Brain pericyte (primary cell): ENCODE data around the gene LAG3.
"Not testable (repeated sequence)": the region's sequence is repeated elsewhere in the genome, so short reads cannot be mapped to it uniquely, and the experiment has no call there.

Source experiments
- DNase-seq: peaks from one replicate; pipeline ENCODE4 v3.0.0-alpha.2; 2012; ENCODE audit warnings: low read depth, low spot score

LAG3 gene

GRCh38 chr12:6772331-6772695 is at the start of gene LAG3:
LAG3 (plus strand) TSS chr12:6772520; CDS start chr12:6772853, 333 bp downstream.
- DNase-seq: no peak

GRCh38 chr12:6722863-6723262 is 49.5 kb upstream of the LAG3 start:
- no peak for DNase-seq

DNA sequence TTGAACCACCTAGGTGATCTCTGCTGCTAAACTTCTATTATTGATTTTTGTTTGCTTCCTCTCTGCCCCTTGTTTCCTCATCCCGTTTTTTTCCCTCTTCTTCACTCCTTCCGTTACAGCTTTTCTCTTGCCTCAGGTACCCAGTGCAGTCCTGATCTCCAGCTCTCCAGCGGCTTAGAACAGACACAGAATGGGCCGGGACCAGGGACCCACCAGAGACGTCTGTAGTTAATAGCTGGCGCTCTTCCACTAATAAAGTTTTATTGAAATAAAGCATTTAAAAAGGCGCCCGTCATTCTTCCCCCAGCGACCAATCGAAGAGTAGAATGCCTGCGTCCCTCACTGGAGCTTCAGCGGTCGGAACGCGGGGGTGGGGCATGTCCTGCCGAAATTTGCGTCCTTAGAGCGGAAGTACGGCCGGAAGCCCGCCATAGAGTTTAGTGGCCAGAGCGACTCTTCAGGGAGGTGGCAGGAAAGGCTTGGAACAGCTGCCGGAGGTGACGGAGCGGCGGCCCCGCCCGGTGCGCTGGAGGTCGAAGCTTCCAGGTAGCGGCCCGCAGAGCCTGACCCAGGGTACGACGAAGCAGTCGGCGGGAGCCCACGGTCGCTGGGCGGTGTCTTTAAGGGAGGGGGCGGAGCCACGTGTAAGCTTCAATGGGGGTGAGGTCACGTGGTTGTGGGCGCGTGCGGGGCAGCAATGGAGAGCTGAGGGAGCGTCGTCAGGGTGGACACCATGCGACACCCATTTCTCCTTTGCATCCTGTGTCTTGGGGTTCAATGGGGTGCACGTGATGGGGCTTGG is 48.5 kb upstream of the LAG3 start, which contains the start of gene COPS7A:
COPS7A (plus strand) TSS at position 440 of the 802 bp plus-strand sequence. CDS start 611 bp downstream, outside the sequence.
- peak; percentile 91 for DNase-seq

- DNase-seq: no peak
Observed at GRCh38 chr12:6724409-6724797, 47.9 kb upstream of the LAG3 start.

- no peak for DNase-seq
Observed at GRCh38 chr12:6725350-6725749, 47.0 kb upstream of the LAG3 start.

DNA sequence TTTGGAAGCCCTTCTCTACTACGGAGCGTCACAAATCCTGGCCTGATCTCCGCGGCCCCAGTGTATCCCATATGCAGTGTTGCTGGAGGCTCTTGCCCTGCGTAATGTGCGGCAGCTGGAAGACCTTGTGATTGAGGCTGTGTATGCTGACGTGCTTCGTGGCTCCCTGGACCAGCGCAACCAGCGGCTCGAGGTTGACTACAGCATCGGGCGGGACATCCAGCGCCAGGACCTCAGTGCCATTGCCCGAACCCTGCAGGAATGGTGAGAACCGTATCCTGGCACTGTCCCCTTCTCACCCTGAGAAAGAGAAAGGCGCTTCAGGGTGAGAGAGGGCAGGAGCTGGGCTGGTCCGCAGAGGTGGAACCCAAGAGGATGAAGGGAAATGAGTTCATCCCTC is 43.1 kb upstream of the LAG3 start:
- DNase-seq: no peak

DNA sequence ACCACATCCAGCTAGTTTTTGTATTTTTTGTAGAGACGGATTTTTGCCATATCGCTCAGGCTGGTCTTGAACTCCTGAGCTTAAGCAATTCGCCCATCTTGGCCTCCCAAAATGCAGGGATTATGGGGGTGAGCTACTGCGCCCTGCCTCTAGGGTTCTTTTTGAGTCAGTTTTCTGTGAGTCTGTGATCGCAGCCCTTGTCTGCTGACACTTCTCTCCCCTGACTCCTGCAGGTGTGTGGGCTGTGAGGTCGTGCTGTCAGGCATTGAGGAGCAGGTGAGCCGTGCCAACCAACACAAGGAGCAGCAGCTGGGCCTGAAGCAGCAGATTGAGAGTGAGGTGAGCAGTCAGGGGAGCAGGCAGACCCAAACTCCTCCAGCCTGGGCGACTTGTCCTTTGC is 42.2 kb upstream of the LAG3 start:
- DNase-seq: no peak

- DNase-seq: no peak
Observed at GRCh38 chr12:6734506-6735387, 37.6 kb upstream of the LAG3 start.

DNA sequence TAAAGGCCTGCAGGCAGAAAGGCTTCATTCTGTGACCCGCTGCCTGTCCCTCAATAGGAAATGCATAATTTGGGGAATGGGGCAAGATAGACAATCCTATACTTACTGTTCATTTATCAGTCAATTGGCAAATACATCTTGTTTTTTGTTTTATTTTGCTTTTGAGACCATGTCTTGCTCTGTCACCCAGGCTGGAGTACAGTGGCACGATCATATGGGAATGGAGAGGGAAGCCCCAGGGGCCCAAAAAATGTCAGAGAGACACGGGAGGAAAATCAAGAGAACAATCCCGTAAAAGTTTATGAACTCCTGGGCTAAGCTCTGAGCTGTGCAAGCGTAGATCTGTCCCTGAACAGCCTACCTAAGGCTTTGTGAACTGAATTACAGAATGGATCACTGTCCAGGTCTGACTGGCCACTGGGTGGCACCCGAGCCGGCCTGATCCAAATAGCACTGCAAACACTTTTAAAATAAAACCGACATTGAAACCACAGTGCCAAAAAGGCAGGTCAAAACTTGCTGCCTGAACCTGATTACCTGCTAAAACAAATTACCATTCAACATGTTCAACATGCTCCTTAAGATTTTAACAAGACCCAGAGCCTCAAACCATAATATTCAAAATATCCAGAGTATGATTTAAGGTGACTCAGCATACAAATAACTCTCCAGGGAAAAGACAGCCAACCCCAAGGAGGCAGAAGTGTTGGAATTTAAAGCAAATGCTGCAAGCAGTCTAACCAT is 36.7 kb upstream of the LAG3 start:
- DNase-seq: peak; percentile 16

DNA sequence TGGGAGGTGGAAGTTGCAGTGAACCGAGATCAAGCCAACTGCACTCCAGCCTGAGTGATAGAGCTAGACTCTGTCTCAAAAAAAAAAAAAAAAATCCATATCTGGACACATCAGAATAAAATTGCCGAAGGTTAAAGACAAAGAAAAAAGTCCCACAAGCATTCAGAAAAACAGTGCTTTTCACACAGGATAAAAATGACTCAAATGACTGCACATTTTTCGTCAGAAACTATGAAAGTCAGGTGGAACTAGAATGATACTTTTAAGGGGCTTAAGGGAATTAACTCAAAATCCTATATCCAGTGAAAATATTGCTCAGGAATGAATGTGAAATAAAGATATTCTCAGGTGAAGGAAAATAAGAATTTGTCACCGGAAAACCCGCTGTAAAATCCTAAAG is 35.6 kb upstream of the LAG3 start:
- DNase-seq: no peak

DNA sequence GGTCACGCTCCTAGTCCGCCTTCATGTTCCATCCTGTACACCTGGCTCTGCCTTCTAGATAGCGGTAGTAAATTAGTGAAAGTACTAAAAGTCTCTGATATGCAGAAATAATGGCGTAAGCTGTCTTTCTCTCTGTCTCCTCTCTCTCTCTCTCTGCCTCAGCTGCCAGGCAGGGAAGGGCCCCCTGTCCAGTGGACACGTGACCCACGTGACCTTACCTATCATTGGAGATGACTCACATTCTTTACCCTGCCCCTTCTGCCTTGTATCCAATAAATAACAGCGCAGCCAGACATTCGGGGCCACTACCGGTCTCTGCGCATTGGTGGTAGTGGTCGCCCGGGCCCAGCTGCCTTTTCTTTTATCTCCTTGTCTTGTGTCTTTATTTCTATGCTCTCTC is 30.2 kb upstream of the LAG3 start:
- DNase-seq: not testable (repeated sequence)

GRCh38 chr12:6742834-6743233 is 29.5 kb upstream of the LAG3 start:
- DNase-seq: no peak

- DNase-seq: not testable (repeated sequence)
Observed at GRCh38 chr12:6743300-6743699, 29.0 kb upstream of the LAG3 start.

GRCh38 chr12:6745741-6746525 is 26.4 kb upstream of the LAG3 start:
- no peak for DNase-seq

DNA sequence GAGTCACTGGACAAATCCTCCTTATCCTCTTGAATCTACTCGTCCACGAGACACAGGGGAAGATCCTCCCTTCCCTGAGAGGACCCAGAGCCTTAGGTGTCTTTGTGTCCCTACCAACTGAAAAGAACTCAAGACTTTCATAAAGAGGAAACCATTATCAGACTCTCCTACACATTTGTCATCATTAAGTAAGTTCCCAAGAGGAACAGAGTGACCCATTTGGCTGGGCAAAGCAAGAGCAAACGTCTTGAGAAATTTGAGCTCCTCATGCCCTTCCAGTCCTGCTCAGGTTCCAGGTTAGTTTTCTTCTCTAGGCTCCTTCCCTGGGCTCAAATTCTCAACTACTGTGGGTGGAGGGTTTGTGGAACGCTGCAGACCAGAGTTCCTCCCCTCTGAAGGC is 25.1 kb upstream of the LAG3 start:
- DNase-seq: no peak

DNA sequence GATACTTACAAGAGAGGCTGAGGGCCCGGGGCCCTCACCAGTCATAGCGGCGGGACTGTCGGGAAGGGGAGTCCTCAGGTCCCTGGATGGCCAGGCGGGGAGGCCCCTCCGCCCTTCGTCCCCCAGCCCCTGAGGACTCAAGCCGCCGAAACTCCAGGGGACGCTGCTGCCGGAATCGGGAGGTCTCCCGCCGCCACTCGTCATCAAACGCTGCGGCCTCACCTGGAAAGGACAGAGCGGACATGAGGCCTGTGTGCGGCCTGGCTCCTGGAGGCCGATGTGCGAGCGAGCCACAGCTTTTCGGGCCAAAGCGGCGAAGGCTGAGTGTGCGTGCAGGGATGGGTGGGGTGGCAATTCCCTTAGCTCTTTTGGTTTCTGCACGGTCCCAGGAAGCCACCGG is 23.6 kb upstream of the LAG3 start:
- DNase-seq: no peak

DNA sequence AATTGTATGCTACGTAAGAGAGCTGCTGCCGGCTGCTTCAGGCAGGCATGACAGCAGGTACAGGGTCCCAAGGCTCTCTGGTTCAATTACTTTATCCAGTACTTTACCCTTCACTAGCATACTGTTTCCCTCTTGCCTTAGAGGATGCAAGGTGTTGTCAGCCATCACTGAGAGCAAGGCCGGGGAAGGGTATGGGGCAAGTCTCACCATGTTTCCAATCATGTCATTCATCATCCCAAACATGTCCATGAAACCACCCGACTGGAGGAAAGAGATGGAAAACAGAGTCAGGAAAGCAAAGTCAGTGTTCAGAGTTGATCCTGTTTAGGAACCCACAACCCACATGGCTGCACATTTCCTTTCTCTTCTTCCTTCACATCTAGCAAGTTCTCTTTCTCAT is 21.8 kb upstream of the LAG3 start:
- no peak for DNase-seq

- no peak for DNase-seq
Observed at GRCh38 chr12:6751767-6752166, 20.6 kb upstream of the LAG3 start.

- DNase-seq: no peak
Observed at GRCh38 chr12:6752167-6752920, 20.0 kb upstream of the LAG3 start.
